ENCODE results near the gene LRCH1. TPM values are rescaled to one million over a fixed set of nuclear protein-coding genes. Genes with fewer than 3 reads are reported as not detected.
A peak's percentile ranks its signal among the peaks of the same experiment; 100 is the strongest.
"Not testable (repeated sequence)": the region's sequence is repeated elsewhere in the genome, so short reads cannot be mapped to it uniquely, and the experiment has no call there.

Gene LRCH1, protein sequence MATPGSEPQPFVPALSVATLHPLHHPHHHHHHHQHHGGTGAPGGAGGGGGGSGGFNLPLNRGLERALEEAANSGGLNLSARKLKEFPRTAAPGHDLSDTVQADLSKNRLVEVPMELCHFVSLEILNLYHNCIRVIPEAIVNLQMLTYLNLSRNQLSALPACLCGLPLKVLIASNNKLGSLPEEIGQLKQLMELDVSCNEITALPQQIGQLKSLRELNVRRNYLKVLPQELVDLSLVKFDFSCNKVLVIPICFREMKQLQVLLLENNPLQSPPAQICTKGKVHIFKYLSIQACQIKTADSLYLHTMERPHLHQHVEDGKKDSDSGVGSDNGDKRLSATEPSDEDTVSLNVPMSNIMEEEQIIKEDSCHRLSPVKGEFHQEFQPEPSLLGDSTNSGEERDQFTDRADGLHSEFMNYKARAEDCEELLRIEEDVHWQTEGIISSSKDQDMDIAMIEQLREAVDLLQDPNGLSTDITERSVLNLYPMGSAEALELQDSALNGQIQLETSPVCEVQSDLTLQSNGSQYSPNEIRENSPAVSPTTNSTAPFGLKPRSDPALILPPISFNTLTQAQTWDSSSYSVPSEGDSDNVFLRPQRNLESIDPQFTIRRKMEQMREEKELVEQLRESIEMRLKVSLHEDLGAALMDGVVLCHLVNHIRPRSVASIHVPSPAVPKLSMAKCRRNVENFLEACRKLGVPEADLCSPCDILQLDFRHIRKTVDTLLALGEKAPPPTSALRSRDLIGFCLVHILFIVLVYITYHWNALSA
- 19.3 TPM for total RNA-seq
- long read RNA-seq, full-length matches to known transcripts: 13 of 27 reads
- long read RNA-seq, partial matches to known transcripts: 8 of 27 reads
- long read RNA-seq, other reads (novel, unspliced or antisense): 6 of 27 reads

DNA sequence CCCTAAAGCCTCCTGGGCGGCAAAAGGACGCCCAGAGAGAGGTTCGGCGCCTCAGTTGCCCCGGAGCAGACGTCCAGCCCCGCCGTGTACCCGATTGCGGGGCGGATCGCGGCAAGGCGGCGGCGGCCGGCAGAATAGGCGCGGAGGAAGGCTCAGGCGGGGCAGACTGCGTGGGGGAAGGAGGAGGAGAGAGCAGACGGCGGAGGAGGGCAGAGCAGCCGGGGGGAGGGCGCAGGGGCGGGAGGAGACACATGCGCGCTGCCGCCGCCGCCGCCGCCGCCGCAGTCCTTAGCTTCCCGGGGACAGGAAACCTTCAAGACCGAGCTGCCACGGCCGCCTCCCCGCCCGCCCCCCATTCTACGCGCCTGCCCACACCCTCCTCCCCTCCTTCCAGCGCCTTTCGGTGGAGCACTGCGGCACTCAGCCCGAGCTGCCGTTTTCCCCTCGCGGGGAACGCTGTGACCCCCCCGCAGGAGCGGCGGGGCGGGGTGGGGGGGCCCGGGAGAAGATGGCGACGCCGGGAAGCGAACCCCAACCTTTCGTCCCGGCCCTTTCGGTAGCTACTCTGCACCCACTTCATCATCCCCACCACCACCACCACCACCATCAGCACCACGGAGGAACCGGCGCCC lies at the start of gene LRCH1:
LRCH1 (plus strand) TSS at position 282 of the 632 bp plus-strand sequence; CDS start at position 509, 227 bp downstream.
- DNase-seq (ENCODE audit: low spot score): peak; percentile 95
- intact Hi-C loops (cut with DNase I): loop anchor here (5.0 kb wide), 5 partner anchors 44 to 244 kb away; partner anchors contain the start of gene ESD

DNA sequence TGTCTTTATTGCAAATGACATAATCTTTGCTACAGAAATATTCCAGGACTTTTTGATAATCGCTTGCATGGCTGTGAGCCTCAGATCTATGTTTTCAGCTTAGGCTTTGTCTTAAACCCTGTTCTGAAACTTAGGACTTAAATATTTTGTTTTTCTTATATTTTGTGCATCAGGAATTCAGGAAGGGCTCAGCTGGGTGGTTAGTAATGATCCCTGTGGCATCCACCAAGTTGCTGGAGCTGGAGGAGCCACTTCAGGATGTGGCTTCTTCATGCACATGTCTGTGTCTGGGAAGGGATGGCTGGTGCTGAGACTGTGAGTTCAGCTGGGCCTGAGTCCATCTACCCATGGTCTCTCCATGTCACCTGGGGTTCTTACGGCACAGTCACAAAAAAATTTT lies 48.9 kb upstream of the LRCH1 start:
- intact Hi-C loops (cut with DNase I): no loop called here
- no peak for DNase-seq (ENCODE audit: low spot score)

DNA sequence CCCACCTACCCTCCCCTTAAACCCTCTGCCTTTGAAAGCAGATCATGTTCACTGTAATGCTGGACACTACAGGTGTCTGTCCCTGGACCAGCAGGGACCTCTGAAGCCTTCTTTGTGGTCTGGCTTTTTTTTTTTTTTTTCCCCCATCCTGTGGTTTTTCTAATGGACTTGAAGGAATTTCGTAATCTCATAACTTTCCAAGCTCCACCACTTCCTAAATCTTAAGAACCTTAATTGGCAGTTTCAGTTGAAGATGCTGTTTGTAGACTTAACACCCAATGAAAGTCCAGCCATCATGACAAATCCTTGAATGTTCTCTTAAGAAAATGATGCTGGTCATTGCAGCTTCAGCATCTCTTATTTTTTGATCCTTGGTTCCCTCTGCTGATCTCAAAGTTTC lies 45.0 kb upstream of the LRCH1 start:
- DNase-seq (ENCODE audit: low spot score): no peak
- intact Hi-C loops (cut with DNase I): no loop called here

GRCh38 chr13:46509981-46510380 lies 43.0 kb upstream of the LRCH1 start:
- intact Hi-C loops (cut with DNase I): no loop called here
- no peak for DNase-seq (ENCODE audit: low spot score)

DNA sequence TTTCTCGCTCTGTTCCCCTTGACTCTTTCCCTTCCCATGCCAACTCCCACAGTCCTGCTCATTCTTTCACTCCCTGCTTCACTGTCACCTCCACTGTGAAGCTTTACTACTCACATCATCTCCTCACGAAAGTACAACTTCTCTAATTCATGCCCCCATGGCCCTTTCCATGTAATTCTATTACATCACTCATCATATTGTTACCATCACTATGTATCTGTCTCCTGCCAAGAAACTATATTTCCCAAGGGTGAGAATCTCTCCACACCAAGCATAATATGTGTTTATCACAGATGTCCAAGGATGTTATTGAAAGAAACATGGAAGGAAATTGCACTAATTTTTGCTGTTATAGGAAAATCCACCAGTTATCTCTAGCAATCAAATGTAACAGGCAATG lies 37.2 kb upstream of the LRCH1 start:
- DNase-seq (ENCODE audit: low spot score): no peak
- intact Hi-C loops (cut with DNase I): no loop called here

DNA sequence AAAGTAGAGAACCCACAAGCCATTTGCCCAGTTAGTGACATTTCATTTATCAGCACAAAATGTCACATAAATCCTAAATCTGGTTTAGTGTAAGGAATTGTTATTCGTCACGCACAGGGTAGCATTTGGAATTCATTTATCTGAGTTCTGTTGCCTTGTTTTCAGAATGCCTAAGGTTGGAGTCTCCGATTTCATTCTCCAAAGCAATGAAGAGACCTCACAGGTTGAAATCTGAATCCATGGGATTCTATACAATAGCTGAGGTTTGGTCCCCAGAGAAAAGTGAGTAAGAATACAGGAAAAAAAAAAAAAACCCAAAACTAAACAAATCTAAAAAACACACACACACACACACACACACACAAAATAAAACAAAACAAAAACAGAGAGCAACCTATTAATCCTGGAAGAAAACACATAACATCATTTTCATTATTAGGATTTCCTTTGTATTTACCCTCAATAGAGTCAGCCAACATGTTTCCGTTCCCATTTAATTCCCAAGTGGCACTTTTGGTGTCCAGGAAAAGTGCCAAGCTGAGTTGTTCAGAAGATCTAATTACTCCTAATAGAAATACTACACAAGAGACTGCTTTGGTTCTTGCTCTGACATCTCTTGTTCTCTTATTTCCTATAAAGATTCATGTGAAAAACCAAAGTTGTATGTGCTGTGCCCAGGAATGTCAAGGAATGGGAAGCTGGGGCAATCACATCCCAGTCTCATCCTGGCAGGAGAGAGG lies 36.2 kb upstream of the LRCH1 start:
- intact Hi-C loops (cut with DNase I): no loop called here
- no peak for DNase-seq (ENCODE audit: low spot score)

DNA sequence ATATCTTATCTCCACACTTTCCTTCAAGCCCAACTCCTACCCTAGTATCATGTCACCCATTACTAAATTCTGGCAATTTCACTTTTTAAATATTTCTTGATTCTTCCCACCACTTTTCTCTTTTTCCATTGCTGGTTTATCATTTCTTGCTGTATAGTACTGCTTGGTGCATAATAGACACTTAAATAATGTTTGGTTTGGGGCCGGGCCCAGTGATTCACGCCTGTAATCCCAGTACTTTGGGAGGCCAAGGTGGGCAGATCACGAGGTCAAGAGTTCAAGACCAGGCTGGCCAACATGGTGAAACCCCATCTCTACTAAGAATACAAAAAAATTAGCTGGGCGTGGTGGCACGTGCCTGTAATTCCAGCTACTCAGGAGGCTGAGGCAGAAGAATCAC lies 35.2 kb upstream of the LRCH1 start:
- DNase-seq (ENCODE audit: low spot score); intact Hi-C loops (cut with DNase I): not testable (repeated sequence)

GRCh38 chr13:46519182-46519581 lies 33.8 kb upstream of the LRCH1 start:
- intact Hi-C loops (cut with DNase I): no loop called here
- no peak for DNase-seq (ENCODE audit: low spot score)

DNA sequence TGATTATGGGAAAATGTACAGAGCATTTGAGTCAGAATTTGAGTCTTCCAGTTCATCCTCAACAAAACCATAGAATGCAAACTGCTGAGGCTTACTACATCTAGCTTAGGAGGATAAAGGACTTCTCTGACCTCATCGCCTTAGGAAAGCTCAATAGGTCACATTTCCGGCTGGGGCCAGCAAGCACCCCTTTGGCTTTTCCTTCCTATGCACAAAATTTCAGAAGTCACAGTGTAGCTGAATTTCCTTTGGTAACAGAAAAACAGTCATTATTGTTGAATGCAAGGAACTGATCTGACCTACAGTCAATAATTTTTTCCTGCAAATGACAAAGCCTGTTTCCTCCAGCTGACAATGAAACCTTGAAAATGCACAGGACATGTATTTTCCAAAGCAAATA lies 32.8 kb upstream of the LRCH1 start:
- no peak for DNase-seq (ENCODE audit: low spot score)
- intact Hi-C loops (cut with DNase I): no loop called here

DNA sequence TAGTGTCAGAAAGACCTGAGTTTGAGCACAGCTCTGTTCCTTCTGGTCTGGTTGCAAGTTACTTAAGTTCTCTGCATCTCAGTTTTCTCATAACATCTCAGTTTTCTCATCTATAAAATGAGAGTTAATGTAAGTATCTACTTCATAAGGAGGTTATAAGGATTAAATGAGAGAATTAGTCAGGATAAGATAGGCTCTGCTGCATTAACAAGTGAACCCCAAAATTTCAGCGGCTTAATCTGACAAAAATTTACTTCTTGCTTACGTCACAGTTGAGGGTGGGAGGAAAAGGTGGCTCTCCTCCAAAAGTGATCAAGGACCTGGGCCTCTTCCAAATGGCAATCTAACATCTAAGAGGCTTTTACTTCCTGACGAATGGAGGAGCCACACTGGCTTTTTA lies 31.5 kb upstream of the LRCH1 start:
- no peak for DNase-seq (ENCODE audit: low spot score)
- intact Hi-C loops (cut with DNase I): no loop called here

DNA sequence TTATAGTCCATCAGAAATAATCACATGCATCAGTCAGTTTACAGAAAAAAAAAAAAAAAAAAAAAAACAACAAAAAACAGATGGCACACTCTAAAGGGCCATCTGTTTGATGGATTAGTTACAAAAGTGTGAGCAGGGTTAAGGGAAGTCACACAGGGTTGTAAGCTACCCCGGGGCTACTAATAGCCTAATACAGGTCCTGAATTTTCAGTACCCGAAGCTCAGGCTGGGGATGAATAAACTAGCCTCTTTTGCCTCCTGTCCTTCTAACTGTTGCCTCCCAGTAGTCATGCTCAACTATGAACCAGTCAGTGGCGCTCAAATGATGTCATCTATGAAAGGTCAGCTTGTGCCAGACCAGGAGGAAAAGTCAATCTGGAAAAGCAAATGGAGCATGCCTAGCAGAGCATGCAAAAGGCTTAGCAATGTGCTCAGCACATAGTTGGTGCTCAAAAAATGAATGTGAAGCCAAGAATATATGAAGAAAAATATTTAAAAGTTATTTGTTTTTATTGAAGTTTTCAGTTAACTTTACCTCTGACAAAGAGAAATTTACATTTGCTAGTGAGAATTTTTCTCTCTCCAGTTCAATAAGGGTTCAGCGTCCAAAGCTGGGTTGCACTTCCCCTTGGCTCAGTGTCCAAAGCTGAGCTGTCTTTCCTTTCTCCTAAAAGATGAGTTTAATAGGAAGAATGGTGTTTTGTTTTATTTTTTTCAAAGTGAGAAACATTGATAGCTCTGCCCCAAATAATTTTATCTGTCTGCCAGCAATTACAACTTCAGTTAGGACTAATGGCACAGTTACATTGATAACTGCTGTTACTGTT lies 30.8 kb upstream of the LRCH1 start:
- intact Hi-C loops (cut with DNase I): no loop called here
- no peak for DNase-seq (ENCODE audit: low spot score)

GRCh38 chr13:46522748-46523030 lies 30.3 kb upstream of the LRCH1 start:
- DNase-seq (ENCODE audit: low spot score): no peak
- intact Hi-C loops (cut with DNase I): no loop called here

GRCh38 chr13:46523972-46524752 lies 28.8 kb upstream of the LRCH1 start:
- no peak for DNase-seq (ENCODE audit: low spot score)
- intact Hi-C loops (cut with DNase I): no loop called here

DNA sequence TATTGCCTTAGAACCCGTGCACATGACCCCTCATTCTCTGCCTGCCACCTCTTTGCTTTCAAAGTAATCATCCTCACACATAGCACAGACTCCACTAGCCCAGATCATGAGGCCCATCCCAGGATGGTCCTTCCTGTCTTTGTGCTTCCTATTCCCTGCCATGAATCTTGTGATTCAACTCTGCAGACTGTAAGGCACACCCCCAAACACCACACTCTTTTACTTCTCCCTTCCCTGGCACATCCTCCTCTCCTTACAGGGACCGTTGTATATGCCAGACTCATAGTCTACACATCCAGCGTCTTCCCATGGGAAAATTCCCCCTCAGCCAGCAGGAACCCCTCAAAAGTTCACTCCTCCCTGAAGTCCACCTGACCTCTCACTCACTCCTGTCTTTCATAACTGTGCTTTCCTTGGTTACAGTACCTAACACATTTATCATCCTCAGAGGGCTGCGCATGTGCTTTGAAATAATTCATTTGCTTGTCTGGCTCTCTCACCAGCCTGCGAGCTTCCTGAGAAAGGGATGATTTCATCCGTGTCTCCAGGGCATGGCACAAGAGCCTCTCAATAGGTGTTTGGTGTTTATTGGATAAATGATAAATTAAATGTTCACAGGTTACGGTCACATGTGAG lies 26.8 kb upstream of the LRCH1 start:
- DNase-seq (ENCODE audit: low spot score): no peak
- intact Hi-C loops (cut with DNase I): no loop called here

DNA sequence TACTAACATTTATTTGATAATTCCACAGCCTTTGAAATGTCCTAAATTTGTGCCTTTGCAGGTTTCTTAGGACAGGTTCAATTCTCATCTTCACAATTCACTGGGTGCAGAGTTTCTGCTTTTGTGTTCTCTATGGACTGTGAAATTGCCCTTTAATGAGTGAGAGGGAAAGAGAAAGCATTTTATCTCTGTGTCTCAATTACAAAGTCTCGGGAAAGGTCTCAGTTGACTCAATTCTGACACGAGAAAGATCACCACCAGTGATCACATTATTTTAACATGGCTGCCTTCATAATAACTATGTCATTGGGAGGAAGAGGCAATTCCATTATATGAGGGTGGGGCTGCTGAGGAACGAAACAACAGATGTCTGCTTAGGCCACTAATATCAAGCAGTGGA lies 26.2 kb upstream of the LRCH1 start:
- intact Hi-C loops (cut with DNase I): no loop called here

DNA sequence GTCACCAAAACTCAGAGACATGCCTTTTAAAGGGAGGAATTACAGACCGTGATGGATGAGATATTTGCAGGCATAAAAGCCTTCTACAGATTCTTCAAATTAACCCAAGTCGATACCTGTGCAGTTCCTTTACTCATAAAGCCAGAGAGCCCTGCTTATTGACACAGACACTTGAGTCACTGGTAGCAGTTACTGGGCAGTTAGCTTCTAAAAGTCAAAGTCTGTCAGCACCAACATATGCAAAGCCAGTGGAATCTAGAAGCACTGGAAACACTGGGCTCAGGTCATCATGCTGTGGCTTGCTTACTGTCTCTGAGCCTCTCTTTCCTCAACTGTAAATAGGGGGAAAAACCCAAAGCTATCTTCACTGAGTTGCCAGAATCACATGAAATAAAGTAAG lies 25.7 kb upstream of the LRCH1 start:
- intact Hi-C loops (cut with DNase I): no loop called here
- no peak for DNase-seq (ENCODE audit: low spot score)

More for the DNA sequence above, 26.2 kb upstream of the LRCH1 start:
- no peak for DNase-seq (ENCODE audit: low spot score)

DNA sequence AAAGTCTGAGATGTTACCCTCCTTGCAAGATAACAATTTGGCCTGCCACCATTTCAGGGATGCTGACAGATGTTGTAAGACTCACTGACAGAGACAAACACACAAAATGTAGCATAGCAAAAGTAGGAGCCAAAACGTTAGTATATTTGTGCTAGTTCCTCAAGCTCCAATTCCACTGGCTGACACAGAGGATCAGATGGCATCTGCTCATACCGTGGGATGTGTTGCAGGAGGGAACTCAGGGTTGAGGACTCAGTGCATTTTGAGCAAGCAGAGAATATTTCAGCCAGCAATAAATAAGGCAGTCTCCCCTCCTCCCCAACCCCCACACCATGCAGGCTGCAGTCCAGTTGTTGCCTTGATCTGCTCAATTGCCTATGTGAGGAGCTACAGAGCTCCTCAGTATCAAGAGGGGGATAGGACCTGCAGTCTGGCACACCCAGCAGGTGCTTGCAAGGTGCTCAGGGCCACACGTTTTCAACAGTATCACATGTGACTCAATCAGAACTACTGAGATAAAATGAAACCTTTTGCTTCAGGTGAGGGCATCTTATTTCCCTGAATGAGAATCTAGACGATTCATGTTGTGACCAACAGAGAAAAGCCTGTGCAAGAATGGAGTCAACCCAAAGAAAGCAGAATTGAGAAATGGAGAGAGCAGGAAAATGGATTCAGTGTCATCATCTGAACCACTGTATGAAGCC lies 23.6 kb upstream of the LRCH1 start:
- DNase-seq (ENCODE audit: low spot score): no peak
- intact Hi-C loops (cut with DNase I): no loop called here

Data from cardiac septum (tissue), 1 donor.